Left ventricle myocardium inferior (tissue), 1 donor: ENCODE data around the gene MRPS9. TPM values are rescaled to one million over a fixed set of nuclear protein-coding genes. Genes with fewer than 3 reads are reported as not detected.

Experiments used
- DNase-seq: peaks from one replicate; pipeline ENCODE4 v3.0.0-alpha.2; 2020
- H3K27ac ChIP-seq: fragments of 200-600 bp; replicated peaks from 2 replicates; pipeline ENCODE4 v1.8.0; 2021
- H3K27me3 ChIP-seq: fragments of 200-600 bp; 2 replicates; pipeline ENCODE4 v1.8.0; 2021; ENCODE audit warnings: low read depth
- H3K36me3 ChIP-seq: fragments of 200-600 bp; 2 replicates; pipeline ENCODE4 v1.8.0; 2021
- H3K4me1 ChIP-seq: fragments of 200-600 bp; 2 replicates; pipeline ENCODE4 v1.8.0; 2021
- H3K4me3 ChIP-seq: fragments of 200-600 bp; 2 replicates; pipeline ENCODE4 v1.8.0; 2021; ENCODE audit warnings: mild to moderate bottlenecking, moderate library complexity
- H3K9me3 ChIP-seq: fragments of 200-600 bp; replicated peaks from 2 replicates; pipeline ENCODE4 v1.8.0; 2021
- CTCF ChIP-seq: fragments of 200-600 bp; IDR thresholded peaks from 2 replicates; pipeline ENCODE4 v1.8.0; 2021; ENCODE audit warnings: antibody characterized with exemption, mild to moderate bottlenecking, borderline replicate concordance
- intact Hi-C: fragments of 100-400 bp; cut with micrococcal nuclease; formaldehyde crosslinking; loops from one replicate; pipeline ENCODE4 v1.11.0; 2022
- total RNA-seq: library from RNA; stranded (reverse); fragmentation: NEBNext Ultra II Directional; extraction: Animal tissue kit (Norgen Biotek cat#: 25700); gene quantifications from one replicate; pipeline ENCODE4 v1.2.1, GENCODE V29; 2021
- donor health status: DM: no; HTN: yes; CAD: no; lungs with severe emphysema.

The MRPS9 gene
- total RNA-seq, 1 donor from 2014 or later: 73.2 TPM

GRCh38 chr2:105038383-105039061 is 653 bp downstream of the MRPS9 start:
- no peaks in the 10 kb centered on the region for H3K9me3 ChIP-seq
- H3K4me3 ChIP-seq: peak overlapping the region; percentile 91
- H3K36me3 ChIP-seq: no peaks in the 10 kb centered on the region
- H3K27ac ChIP-seq: peak overlapping the region; percentile 91
- no peak for DNase-seq
- no peaks in the 10 kb centered on the region for H3K27me3 ChIP-seq
- TF ChIP-seq CTCF: no peak
- H3K4me1 ChIP-seq: peaks cover 57% of the 10 kb centered on the region
- intact Hi-C loops: no loop called here

GRCh38 chr2:105039559-105039958 is 1.7 kb downstream of the MRPS9 start:
- no peak overlapping the region for H3K4me3 ChIP-seq
- no peak for DNase-seq
- intact Hi-C loops: no loop called here
- no peak overlapping the region for H3K27ac ChIP-seq
- H3K27me3 ChIP-seq: no peaks in the 10 kb centered on the region
- H3K9me3 ChIP-seq: no peaks in the 10 kb centered on the region
- TF ChIP-seq CTCF: no peak
- H3K4me1 ChIP-seq: peaks cover 57% of the 10 kb centered on the region
- H3K36me3 ChIP-seq: no peaks in the 10 kb centered on the region

- Histone ChIP-seq H3K4me3 (no peak overlapping the region), H3K9me3 (no peaks in the 10 kb centered on the region), H3K4me1 (peaks cover 51% of the 10 kb centered on the region), H3K36me3 (no peaks in the 10 kb centered on the region), H3K27me3 (no peaks in the 10 kb centered on the region), H3K27ac (no peak overlapping the region)
- intact Hi-C loops: no loop called here
- no peak for TF ChIP-seq CTCF
- DNase-seq: no peak
Observed at GRCh38 chr2:105042189-105042588, 4.3 kb downstream of the MRPS9 start.

GRCh38 chr2:105052773-105053172 is 14.9 kb downstream of the MRPS9 start:
- H3K27ac ChIP-seq: peak overlapping the region; percentile 41
- intact Hi-C loops: no loop called here
- H3K4me1 ChIP-seq: peaks cover 22% of the 10 kb centered on the region
- H3K4me3 ChIP-seq: no peak overlapping the region
- peak; percentile 49 for DNase-seq
- H3K9me3 ChIP-seq: peaks cover 12% of the 10 kb centered on the region
- no peaks in the 10 kb centered on the region for H3K27me3 ChIP-seq
- TF ChIP-seq CTCF: no peak
- H3K36me3 ChIP-seq: peaks cover 28% of the 10 kb centered on the region

GRCh38 chr2:105055613-105056012 is 17.7 kb downstream of the MRPS9 start:
- TF ChIP-seq CTCF: no peak

More at GRCh38 chr2:105055613-105056012, 17.7 kb downstream of the MRPS9 start:
- intact Hi-C loops: no loop called here
- peaks cover 22% of the 10 kb centered on the region for H3K4me1 ChIP-seq
- no peak overlapping the region for H3K27ac ChIP-seq
- no peak for DNase-seq
- no peaks in the 10 kb centered on the region for H3K27me3 ChIP-seq
- H3K9me3 ChIP-seq: peaks cover 12% of the 10 kb centered on the region
- peaks cover 14% of the 10 kb centered on the region for H3K36me3 ChIP-seq
- no peak overlapping the region for H3K4me3 ChIP-seq
